ENCODE results near the gene AP1B1.
"Not testable (repeated sequence)": the region's sequence is repeated elsewhere in the genome, so short reads cannot be mapped to it uniquely, and the experiment has no call there.

Gene AP1B1

GRCh38 chr22:29386708-29387107 is 1.7 kb downstream of the AP1B1 start:
- DNase-seq (ENCODE audit: low spot score) = no peak

- no peak for DNase-seq (ENCODE audit: low spot score)
These were observed 2.6 kb downstream of the AP1B1 start for GRCh38 chr22:29385748-29386147.

- DNase-seq (ENCODE audit: low spot score) = no peak
These were observed 3.1 kb downstream of the AP1B1 start for GRCh38 chr22:29385151-29385704.

- no peak for DNase-seq (ENCODE audit: low spot score)
These were observed 4.6 kb downstream of the AP1B1 start for GRCh38 chr22:29383740-29384139.

GRCh38 chr22:29382580-29383302 is 5.6 kb downstream of the AP1B1 start:
- DNase-seq (ENCODE audit: low spot score) = no peak

GRCh38 chr22:29380856-29381255 is 7.5 kb downstream of the AP1B1 start:
- DNase-seq (ENCODE audit: low spot score) = no peak

GRCh38 chr22:29380032-29380781 is 8.2 kb downstream of the AP1B1 start:
- no peak for DNase-seq (ENCODE audit: low spot score)

GRCh38 chr22:29379258-29379657 is 9.1 kb downstream of the AP1B1 start:
- DNase-seq (ENCODE audit: low spot score) = no peak

GRCh38 chr22:29377979-29378378 is 10.4 kb downstream of the AP1B1 start:
- DNase-seq (ENCODE audit: low spot score) = no peak

GRCh38 chr22:29376705-29377104 is 11.7 kb downstream of the AP1B1 start:
- not testable (repeated sequence) for DNase-seq (ENCODE audit: low spot score)

GRCh38 chr22:29375398-29376076 is 12.8 kb downstream of the AP1B1 start:
- no peak for DNase-seq (ENCODE audit: low spot score)

- DNase-seq (ENCODE audit: low spot score) = not testable (repeated sequence)
These were observed 13.6 kb downstream of the AP1B1 start for GRCh38 chr22:29374806-29375205.

GRCh38 chr22:29374401-29374800 is 14.0 kb downstream of the AP1B1 start:
- DNase-seq (ENCODE audit: low spot score) = no peak

- DNase-seq (ENCODE audit: low spot score) = no peak
These were observed 17.8 kb downstream of the AP1B1 start for GRCh38 chr22:29370537-29370936.

- DNase-seq (ENCODE audit: low spot score) = no peak
These were observed 18.9 kb downstream of the AP1B1 start for GRCh38 chr22:29369460-29369859.

GRCh38 chr22:29359469-29359868 is 28.9 kb downstream of the AP1B1 start:
- no peak for DNase-seq (ENCODE audit: low spot score)

GRCh38 chr22:29357193-29357890 is 31.0 kb downstream of the AP1B1 start:
- not testable (repeated sequence) for DNase-seq (ENCODE audit: low spot score)

- DNase-seq (ENCODE audit: low spot score) = no peak
These were observed 34.5 kb downstream of the AP1B1 start for GRCh38 chr22:29353860-29354259.

GRCh38 chr22:29353286-29353685 is 35.1 kb downstream of the AP1B1 start:
- no peak for DNase-seq (ENCODE audit: low spot score)

GRCh38 chr22:29352778-29353177 is 35.6 kb downstream of the AP1B1 start:
- no peak for DNase-seq (ENCODE audit: low spot score)

- no peak for DNase-seq (ENCODE audit: low spot score)
These were observed 36.5 kb downstream of the AP1B1 start for GRCh38 chr22:29351891-29352290.

- no peak for DNase-seq (ENCODE audit: low spot score)
These were observed 37.3 kb downstream of the AP1B1 start for GRCh38 chr22:29351042-29351441.
